HG03025 (cell line): ENCODE measurements around the gene RAI2.

ENCODE experiments used
- ATAC-seq: cut with Tn5 transposase; IDR thresholded peaks from one replicate; pipeline ENCODE4 v1.9.1; 2021; ENCODE audit warnings: mild to moderate bottlenecking, moderate library complexity; ENCODE audit not compliant: unreplicated experiment, low FRiP score

RAI2 gene

GRCh38 chrX:17860811-17861488 lies at the start of gene RAI2:
RAI2 (minus strand) TSS chrX:17861298; CDS start chrX:17802010, 59,288 bp downstream.
- ATAC-seq: no peak

GRCh38 chrX:17888421-17888820 lies 27.3 kb upstream of the RAI2 start:
- ATAC-seq: no peak

DNA sequence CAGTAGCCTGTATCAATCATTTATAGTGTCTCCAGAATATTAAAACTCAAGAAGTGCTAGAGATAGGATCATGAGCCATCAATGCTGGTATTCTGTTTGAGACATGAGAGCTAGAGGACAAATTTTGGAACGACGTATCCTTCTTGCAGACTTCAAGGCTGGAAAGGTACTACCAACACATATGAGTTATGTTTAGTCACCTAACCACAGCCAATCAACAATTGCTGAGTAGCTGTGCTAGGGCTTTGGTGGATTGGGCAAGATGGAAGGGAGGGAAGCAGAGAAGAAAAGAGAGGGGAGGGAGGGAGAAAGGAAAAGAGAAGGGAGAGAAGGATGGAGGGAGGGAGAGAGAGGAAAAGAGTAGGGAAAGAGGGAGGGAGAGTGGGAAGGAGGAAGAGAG lies 21.6 kb upstream of the RAI2 start:
- no peak for ATAC-seq

DNA sequence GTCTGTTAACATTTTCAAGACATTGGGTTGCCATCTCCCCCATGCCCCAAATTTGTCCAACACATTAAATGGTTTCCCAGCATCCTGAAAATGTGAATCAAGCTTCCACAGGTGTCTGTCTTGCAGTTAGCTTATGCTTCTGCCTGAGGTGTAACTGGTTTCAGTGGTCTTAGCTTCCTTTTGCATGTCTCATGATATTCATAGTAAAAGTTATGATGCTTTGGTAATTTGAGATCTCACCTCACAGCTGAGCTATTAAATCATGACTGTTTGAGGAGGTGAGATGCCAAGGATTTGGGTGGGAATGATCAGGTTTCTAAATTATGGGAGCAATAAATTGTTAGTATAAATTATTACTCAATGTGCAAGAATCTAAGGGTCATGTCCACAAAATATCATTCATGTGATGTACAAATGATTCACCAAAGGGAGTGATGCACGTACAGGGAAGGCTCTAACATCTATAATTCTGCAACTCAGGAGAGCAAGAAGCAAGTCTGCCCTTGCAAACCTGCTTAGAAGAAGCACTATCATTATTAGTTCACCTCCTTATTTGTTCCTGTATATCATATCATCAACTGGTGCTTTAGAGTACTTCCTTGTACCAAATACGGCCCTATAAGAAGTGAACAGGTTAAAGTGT lies 17.1 kb upstream of the RAI2 start:
- ATAC-seq: no peak

- no peak for ATAC-seq
Observed at GRCh38 chrX:17876135-17876534, 15.0 kb upstream of the RAI2 start.

GRCh38 chrX:17869580-17869979 lies 8.5 kb upstream of the RAI2 start:
- no peak for ATAC-seq

DNA sequence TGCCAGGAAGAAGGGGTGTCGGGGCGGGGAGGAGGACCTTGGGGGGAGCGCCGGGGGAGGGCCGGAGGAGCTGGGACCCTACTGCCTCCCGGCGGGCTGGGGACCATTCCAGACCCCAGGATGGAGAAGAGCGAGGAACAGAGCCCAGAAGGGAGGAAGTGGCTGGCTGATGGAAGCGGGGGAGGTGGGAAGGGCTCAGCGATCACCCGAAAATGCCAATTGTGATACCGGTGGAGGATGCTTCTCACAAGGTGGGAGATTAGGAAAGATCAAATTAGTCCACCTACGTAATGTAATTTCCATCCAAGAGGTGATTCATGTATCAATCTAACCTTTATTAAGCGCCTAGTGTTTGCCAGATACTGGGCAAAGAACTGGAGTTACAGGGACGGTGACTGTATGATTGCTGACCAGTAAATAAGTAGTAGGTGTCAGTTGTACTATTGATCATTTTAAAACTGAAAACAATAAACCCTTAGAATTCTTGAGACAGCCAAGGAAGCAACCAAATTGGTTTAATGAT lies 452 bp upstream of the RAI2 start:
- no peak for ATAC-seq

DNA sequence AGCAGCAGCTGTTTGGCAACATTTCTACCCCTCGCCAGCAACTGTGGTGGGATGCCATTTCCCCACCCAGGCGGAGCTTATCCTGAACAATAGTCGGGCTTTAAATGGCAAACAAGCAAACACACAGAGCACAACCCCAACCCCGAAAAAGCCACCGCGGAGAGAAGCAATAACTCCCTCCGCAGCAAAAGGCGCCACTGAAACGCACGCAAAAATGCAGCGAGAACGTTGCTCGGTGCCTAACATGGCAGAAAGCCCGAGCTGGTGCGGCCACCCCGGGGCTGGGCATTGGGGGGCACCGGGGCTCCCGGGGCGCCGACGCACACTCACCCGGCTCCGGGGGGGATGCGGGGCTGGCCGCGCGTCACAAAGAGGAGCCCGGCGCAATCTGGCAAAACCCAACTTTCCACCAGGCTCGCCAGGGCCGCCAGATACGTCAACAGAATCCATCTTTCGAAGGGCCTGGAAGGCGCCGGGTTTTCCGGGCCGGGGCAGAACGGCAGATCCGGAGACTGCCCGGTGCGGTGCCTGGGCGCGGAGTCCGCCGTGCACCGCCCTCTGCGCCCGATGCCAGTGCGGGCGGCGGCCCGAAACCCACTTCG lies 818 bp downstream of the RAI2 start:
- ATAC-seq: no peak

DNA sequence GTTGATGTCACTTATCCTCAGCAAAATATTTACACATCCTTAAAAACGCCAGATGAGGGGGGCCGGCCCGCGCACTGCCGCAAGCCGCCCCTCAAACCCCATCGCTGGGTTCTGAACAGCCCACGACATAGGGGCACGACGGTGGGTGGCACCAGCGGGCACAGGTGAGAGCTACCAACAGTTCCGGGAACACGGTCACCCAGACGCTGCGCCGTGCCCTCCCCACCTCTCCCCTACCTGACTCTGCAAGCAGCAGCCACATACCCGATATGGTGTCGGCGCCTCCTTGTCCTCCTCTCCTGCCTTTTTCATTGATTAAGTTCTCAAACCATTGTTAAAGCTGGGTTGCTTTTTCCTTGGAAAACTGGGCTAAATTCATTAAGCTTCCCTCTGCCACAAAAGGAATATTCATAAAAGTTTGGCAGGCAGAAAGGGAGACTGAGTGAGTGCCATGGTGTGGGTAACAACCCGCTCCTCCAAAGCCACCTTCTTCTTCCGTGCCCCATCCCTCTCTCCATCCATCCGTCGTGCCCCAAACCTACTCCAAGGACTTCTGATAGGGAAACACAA lies 1.4 kb downstream of the RAI2 start:
- no peak for ATAC-seq

DNA sequence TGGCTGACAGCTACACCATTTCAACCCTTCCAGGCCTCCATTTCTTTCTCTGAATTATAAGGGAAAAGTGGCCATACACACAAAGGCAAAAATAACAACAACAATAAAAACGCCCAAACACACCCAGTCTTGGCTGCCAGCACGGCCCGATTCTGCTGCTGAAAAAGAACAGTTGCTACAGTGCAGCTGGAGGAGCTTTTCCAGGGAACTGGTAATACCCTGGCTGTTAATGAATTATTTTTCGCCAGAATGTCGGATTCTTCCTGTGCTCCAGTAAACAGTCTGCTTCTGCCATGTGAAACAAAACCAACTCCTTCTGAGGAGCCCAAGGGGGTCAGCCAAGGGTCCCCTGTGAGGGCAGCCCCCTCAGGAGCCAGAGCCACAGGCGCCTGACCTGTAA lies 6.6 kb downstream of the RAI2 start:
- ATAC-seq: no peak

- no peak for ATAC-seq
Observed at GRCh38 chrX:17854069-17854468, 7.0 kb downstream of the RAI2 start.

- no peak for ATAC-seq
Observed at GRCh38 chrX:17851874-17852273, 9.2 kb downstream of the RAI2 start.

DNA sequence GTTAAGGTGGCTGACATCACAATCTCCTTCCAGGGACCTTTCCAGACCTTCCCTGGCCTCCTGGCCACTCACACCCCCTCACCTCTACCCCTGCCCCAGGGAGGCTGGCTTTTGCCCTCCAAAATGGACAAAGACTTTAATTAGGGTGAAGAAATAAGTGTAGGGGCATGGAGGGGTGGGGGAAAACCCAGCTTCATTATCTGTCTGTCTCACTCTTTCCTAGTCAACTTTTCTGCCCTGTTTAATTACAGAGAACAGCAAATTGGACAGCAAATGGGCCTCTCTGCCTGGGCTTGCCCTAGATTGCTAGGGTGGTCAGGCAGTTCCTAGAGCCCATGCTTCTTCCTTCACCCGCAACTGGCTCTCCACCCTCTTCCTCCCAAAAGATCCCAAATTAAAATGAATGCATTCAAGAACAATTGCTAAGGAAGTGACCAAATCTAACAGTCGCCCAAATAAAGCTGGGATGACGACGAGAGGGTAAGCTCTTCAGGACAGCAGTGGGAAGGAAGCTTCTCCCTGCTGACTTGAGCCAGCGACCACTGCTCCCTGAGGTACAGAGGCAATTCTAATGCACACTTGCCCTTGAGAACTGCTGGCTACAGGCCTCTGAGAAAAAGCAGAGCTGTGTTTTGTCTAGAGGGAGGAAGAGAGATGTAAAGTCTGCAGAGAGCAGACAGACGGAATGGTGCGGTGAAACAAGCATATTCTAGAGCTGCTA lies 12.4 kb downstream of the RAI2 start:
- ATAC-seq: no peak

DNA sequence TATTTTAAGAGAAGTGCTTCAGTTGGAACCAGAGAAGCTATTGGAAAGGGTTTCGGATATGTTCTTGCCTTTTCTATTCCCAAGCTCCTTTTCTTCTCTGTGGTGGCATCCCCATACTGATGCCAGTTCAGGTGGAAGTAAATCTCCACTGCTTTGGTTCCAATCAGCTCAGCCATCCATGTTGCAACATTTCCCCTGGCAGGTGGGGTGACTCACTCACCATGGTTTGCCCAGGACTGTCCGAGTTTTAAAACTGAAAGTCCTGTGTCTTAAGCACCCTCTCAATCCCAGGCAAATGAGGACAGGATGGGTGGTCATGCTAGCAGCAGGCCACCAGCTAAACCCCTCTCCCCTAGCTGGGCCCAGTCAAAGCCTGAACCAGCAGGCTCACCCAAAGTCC lies 15.1 kb downstream of the RAI2 start:
- ATAC-seq: no peak

- ATAC-seq: no peak
Observed at GRCh38 chrX:17844236-17844635, 16.9 kb downstream of the RAI2 start.

- ATAC-seq: no peak
Observed at GRCh38 chrX:17842769-17843525, 18.2 kb downstream of the RAI2 start.

DNA sequence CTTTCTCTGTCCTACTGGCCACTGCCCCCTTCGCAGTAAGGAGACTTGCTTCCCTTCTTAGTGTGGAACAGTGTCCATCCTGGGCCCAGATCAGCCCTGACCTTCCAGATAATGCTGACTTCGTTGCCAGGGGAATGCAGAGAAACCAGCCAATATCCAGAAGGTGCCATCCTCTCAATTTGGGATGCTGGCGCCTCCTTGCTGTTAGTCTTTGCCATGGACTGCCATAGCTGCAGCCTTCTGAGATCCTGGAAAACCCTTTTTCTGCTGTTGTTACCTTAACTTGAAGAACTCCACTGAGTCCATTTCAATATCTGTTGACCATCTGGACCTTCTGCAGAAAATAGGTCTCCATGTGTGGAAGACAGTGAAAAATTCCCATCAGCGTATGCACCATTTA lies 21.8 kb downstream of the RAI2 start:
- no peak for ATAC-seq

- no peak for ATAC-seq
Observed at GRCh38 chrX:17836830-17837229, 24.3 kb downstream of the RAI2 start.

- no peak for ATAC-seq
Observed at GRCh38 chrX:17833954-17834353, 27.1 kb downstream of the RAI2 start.

GRCh38 chrX:17831255-17831654 lies 29.8 kb downstream of the RAI2 start:
- ATAC-seq: no peak
